HG03354 (cell line): Measurements from ENCODE around the gene PEX19.

ENCODE experiments used
- ATAC-seq: cut with Tn5 transposase; IDR thresholded peaks from one replicate; pipeline ENCODE4 v1.9.1; 2021; ENCODE audit warnings: mild to moderate bottlenecking; ENCODE audit not compliant: unreplicated experiment, poor library complexity, severe bottlenecking

Gene PEX19

GRCh38 chr1:160244209-160244608, 40.7 kb downstream of the PEX19 start:
- ATAC-seq = no peak

- ATAC-seq = no peak
Observed at GRCh38 chr1:160243767-160244166, 41.2 kb downstream of the PEX19 start.

GRCh38 chr1:160239582-160240299, 45.2 kb downstream of the PEX19 start:
- no peak for ATAC-seq

GRCh38 chr1:160238408-160238807, 46.5 kb downstream of the PEX19 start:
- ATAC-seq = no peak

GRCh38 chr1:160237558-160237957, 47.4 kb downstream of the PEX19 start:
- no peak for ATAC-seq

- ATAC-seq = no peak
Observed at GRCh38 chr1:160236806-160237205, 48.1 kb downstream of the PEX19 start.

GRCh38 chr1:160232911-160233310, 52.0 kb downstream of the PEX19 start:
- no peak for ATAC-seq

- ATAC-seq = no peak
Observed at GRCh38 chr1:160228431-160228830, 56.5 kb downstream of the PEX19 start.

- no peak for ATAC-seq
Observed at GRCh38 chr1:160227561-160227960, 57.4 kb downstream of the PEX19 start.

GRCh38 chr1:160227034-160227433, 57.9 kb downstream of the PEX19 start:
- ATAC-seq = no peak
